T-helper 17 cell (primary cell): ENCODE results near the gene HRH3. TPM values are rescaled to one million over a fixed set of nuclear protein-coding genes. Genes with fewer than 3 reads are reported as not detected.

Experiments used
- ATAC-seq: fragments of 150-1000 bp; cut with Tn5 transposase; 2 replicates; pipeline ENCODE4 v1.10.0; 2021; ENCODE audit warnings: mild to moderate bottlenecking, moderate library complexity
- DNase-seq, 3 donors: peaks; one replicate each; pipeline versions ENCODE4 v3.0.0 to v3.0.0-alpha.2; 2020 to 2021
- H3K9me3 ChIP-seq: one replicate; pipeline ENCODE4 v1.7.0; 2013; ENCODE audit warnings: low read length, mild to moderate bottlenecking; ENCODE audit not compliant: control insufficient read depth, poor library complexity, severe bottlenecking
- H3K27ac Mint-ChIP-seq: one replicate; pipeline ENCODE4 v1.8.0; 2022; ENCODE audit warnings: mild to moderate bottlenecking, moderate library complexity, mixed read lengths
- H3K27me3 Mint-ChIP-seq: one replicate; pipeline ENCODE4 v1.8.0; 2022; ENCODE audit warnings: mixed read lengths
- H3K36me3 Mint-ChIP-seq: one replicate; pipeline ENCODE4 v1.8.0; 2022; ENCODE audit warnings: low read depth, mixed read lengths
- H3K4me1 Mint-ChIP-seq: one replicate; pipeline ENCODE4 v1.8.0; 2022; ENCODE audit warnings: mild to moderate bottlenecking, mixed read lengths
- H3K4me3 Mint-ChIP-seq: one replicate; pipeline ENCODE4 v1.8.0; 2022; ENCODE audit warnings: mild to moderate bottlenecking, moderate library complexity, mixed read lengths
- total RNA-seq, 4 donors: library from RNA in 2 of 4; stranded (reverse) in 2 of 4; gene quantifications; one replicate each; pipeline ENCODE4 v1.2.3 and lab custom pipeline; 2022 to 2026

Gene HRH3
- total RNA-seq, 2 donors from 2014 or later: not detected

DNA sequence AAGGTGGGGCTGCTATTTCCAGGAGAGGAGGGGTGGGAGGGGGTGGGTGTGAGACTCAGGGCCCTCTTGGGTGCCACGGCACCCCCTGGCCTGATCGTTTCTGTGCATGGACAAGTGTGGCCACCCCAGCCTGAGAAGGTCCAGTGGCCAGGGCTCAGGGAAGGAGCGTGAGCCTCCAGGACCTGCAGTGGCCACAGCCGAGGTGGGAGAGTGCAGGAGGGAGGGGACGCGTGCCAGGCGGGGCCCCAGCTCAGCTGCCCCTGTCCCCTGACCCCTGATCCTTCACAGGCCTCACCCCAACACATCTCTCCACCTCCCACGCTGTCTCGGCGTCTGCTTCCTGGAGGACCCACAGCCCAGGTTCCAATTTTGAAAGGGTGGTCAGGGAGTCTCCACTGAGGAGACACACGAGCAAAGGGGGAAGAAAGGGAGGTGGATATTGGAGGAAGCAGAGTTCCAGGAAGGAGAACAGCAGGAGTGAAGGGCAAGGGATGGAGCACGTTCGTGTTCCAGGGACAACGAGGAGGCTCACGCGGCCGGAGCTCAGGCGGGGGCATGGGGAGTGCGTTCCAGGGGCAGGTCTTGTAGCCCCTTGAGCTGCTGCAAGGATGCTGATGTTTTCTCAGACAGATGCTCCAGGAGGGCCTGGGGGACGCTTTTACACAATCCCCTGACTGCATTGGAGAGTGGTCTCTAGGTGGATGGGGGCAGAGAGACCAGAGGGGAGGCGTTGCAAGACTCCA, 4.2 kb upstream of the HRH3 start:
- ATAC-seq (no peak), DNase-seq (no peak)
- H3K36me3 Mint-ChIP-seq: no peaks in the 10 kb centered on the region
- peaks cover 49% of the 10 kb centered on the region for H3K27me3 Mint-ChIP-seq
- peaks cover 2% of the 10 kb centered on the region for H3K4me1 Mint-ChIP-seq
- H3K27ac Mint-ChIP-seq: peak overlapping the region; percentile 79
- H3K9me3 ChIP-seq: no peaks in the 10 kb centered on the region
- H3K4me3 Mint-ChIP-seq: no peak overlapping the region

DNA sequence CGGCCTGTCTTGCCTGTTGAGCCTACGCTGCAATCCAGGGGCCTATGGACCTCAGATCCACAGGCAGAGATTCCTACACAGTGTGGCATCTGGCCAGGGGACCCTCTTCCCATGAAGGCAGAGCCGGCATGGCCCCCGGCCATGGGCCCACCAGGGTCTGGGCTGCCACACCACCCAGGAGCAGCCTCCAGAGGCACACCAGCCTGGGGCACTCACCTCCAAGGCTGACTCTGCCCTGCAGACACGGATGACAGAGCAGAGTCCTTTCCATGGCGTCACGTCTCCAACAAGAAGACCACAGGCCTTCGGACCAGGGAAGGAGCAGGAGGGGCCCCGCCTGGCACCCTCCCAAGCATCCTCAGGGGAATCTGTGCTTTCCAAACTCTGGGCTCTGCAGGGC, 3.5 kb upstream of the HRH3 start:
- ATAC-seq (no peak), DNase-seq (no peak)
- no peaks in the 10 kb centered on the region for H3K9me3 ChIP-seq
- H3K4me3 Mint-ChIP-seq: no peak overlapping the region
- H3K36me3 Mint-ChIP-seq: no peaks in the 10 kb centered on the region
- peaks cover 2% of the 10 kb centered on the region for H3K4me1 Mint-ChIP-seq
- H3K27me3 Mint-ChIP-seq: peaks cover 56% of the 10 kb centered on the region
- no peak overlapping the region for H3K27ac Mint-ChIP-seq

DNA sequence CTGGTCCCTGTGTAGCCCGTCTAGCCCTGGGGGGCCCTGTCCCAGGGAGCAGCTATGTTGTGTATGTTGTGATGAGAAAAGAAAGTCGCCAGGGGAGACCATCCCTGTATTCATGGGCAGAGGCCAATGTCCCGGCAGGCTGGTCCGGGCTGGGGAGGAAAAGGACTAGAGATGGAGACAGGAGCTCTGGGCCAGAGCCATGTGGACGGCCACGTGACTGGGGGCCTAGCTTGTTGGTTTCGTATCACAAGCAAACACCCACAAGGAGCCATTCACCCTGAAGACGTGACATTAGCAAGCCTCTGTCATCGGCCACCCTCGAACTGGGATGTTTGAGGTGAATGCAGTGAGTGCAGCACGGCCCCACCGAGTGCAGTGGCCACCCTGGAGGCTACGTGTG, 2.9 kb upstream of the HRH3 start:
- peaks cover 2% of the 10 kb centered on the region for H3K4me1 Mint-ChIP-seq
- H3K36me3 Mint-ChIP-seq: no peaks in the 10 kb centered on the region
- H3K9me3 ChIP-seq: no peaks in the 10 kb centered on the region
- DNase-seq (no peak), ATAC-seq (no peak)
- H3K27me3 Mint-ChIP-seq: peaks cover 62% of the 10 kb centered on the region
- H3K27ac Mint-ChIP-seq: no peak overlapping the region
- H3K4me3 Mint-ChIP-seq: no peak overlapping the region

DNA sequence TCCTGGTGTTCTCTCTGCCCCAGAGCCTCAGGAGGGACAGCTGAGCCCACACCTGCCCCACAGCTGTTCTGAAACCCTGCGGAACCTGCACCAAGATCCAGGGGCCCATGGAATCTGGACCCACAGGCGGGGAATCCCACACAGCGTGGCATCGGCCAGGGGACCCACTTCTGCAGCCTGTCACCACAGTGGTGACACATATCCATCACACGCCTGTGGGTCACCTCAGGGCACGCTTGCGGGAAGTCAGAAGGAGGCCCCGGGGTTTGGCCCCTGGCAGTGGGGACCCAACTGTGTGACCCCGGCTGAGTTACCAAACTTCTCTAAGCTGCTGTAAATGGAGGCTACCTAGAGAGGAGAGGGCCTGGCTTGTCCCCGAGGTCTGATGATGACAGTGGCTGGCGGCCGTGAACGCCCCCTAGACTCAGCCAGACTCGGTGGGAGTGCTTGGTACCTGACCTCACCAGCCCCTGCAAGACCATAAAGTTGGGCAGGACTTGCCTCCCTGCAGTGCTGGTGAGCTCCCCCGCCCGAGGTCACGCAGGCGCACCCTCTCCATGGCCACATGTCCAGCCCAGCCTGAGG, 2.3 kb upstream of the HRH3 start:
- no peak overlapping the region for H3K4me3 Mint-ChIP-seq
- H3K9me3 ChIP-seq: no peaks in the 10 kb centered on the region
- DNase-seq (no peak), ATAC-seq (no peak)
- no peak overlapping the region for H3K27ac Mint-ChIP-seq
- peaks cover 66% of the 10 kb centered on the region for H3K27me3 Mint-ChIP-seq
- peaks cover 2% of the 10 kb centered on the region for H3K4me1 Mint-ChIP-seq
- no peaks in the 10 kb centered on the region for H3K36me3 Mint-ChIP-seq

DNA sequence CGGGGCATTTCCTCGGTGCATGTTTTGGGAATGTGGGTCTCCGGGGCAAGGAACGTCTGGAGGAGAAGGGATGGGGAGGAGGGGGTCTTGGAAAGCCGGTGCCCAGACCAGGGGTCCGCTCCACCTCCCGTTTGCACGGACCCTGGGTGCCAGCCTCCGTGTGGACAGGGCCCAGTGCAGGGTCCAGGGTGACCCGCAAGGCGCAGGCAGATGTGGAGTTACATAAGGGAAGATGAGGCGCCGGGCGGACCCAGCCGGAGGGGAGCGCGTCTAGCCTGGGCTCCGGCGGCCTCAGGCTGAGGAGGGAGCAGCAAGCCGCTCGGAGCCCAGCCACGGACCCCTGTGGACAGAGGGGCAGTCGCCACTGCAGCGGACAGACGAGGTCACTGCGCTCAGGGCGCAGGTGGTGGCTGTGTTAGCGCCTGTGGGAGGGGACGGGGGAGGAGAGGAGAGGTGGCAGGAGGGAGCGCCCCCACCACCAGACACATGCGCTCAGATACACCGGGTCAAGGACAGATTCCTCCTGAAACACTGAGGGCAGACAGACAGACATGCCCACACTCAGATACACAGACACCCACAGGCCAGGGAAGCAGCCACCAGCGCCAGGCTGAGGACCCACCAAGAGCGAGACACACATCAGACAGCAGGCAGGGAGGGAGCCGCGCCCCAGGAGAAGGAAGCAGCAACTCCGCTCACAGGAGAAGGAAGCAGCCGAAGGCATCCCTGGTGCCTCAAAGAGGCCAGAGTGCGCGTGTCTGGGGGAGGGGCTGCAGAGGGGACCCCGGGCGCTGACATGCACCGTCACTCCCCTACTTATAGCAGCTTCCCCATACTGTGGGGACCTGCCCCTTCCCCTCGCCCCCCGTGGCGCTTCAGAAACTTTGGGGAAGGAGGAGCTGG, 839 bp upstream of the HRH3 start:
- Mint-ChIP-seq H3K4me1 (peaks cover 2% of the 10 kb centered on the region), H3K4me3 (peak overlapping the region; percentile 21), H3K27me3 (peaks cover 55% of the 10 kb centered on the region), H3K36me3 (no peaks in the 10 kb centered on the region), H3K27ac (no peak overlapping the region)
- no peak for DNase-seq
- H3K9me3 ChIP-seq: no peaks in the 10 kb centered on the region
- ATAC-seq: no peak

DNA sequence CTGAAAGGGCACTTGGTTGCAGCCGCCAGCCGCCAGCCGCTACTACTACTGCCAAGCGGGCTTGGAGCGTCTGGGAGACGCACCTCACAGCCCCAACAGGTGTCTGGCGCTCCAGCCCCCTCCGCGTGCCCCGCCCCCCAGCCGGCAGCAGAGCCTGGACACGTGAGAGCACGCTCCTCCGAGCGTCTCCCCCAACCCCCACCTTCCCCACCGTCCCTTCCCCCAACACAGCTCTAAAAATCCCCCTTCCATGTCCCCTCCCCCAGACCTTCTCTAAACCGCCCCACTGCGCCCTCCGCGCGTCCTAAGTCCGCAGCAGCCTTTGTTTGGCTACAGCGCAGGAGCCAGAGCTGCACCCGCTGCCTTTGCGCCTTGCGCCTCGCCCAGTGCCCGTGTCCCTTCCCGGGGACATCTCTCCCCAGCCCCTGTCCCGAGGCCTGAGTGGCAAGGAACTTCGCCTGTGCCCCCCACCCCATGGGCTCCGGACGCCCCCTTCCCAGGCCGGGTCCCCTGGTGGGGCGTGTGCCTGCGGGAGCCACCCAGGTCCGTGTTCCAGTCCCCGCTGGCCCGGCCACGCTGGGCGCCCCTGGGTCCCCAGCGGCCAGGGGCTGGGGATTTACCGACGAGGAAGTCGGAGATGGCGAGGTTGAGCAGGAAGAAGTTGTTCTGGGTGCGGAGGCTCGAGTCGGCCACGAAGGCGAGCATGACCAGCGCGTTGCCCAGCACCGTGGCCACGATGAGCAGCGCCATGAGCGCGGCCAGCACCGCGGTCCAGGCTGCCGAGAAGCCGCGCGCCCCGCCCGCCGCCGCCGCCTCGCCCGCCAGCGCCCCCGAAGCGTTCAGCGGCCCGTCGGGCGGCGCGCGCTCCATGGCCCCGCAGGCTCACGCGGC, 732 bp downstream of the HRH3 start:
- peak; percentile 38 for ATAC-seq
- Mint-ChIP-seq H3K4me1 (peaks cover 2% of the 10 kb centered on the region), H3K36me3 (no peaks in the 10 kb centered on the region), H3K27me3 (peaks cover 48% of the 10 kb centered on the region), H3K4me3 (peak overlapping the region; percentile 69), H3K27ac (no peak overlapping the region)
- no peaks in the 10 kb centered on the region for H3K9me3 ChIP-seq
- DNase-seq: no peak

DNA sequence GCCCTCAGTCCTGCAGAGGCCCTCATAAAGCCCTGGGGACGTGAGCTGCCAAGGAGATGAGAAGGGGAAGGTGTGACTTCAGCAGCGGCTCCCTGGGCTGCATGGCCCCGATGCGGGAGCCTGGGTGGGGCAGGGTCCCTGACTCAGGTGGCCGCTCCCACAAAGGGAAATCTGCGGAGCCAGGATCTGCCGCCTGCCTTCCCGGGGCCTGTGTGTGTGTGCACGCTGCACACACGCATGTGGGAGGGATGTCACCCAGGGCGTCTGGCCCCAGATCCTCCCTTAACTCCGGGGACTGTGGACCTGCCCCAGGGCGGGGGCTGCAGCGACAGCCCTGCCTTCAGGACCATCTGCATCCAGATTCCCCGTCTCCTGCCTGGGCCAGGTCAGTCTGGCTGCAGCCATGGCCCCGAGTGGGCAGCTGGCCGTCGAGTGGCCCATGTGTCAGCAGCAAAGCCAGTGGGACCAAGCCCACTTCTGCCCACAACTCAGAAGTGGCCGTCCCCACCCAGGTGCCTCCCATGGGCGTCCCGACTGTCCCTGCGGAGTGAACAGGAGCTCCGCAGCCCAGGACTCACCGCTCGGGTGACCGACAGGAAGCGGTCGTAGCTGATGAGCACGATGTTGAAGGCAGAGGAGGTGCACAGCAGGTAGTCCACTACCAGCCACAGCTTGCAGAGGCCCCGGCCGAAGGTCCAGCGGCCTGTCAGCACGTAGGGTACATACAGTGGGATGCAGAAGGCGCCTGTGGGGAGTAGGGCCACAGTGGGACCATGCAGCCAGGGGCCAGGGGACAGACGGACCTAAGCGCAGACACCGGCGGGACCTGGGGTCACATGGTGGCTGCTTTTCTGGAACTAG, 1.9 kb downstream of the HRH3 start:
- Mint-ChIP-seq H3K4me3 (no peak overlapping the region), H3K36me3 (no peaks in the 10 kb centered on the region), H3K27me3 (peaks cover 43% of the 10 kb centered on the region), H3K27ac (no peak overlapping the region), H3K4me1 (peaks cover 2% of the 10 kb centered on the region)
- ATAC-seq: no peak
- no peaks in the 10 kb centered on the region for H3K9me3 ChIP-seq
- no peak for DNase-seq

DNA sequence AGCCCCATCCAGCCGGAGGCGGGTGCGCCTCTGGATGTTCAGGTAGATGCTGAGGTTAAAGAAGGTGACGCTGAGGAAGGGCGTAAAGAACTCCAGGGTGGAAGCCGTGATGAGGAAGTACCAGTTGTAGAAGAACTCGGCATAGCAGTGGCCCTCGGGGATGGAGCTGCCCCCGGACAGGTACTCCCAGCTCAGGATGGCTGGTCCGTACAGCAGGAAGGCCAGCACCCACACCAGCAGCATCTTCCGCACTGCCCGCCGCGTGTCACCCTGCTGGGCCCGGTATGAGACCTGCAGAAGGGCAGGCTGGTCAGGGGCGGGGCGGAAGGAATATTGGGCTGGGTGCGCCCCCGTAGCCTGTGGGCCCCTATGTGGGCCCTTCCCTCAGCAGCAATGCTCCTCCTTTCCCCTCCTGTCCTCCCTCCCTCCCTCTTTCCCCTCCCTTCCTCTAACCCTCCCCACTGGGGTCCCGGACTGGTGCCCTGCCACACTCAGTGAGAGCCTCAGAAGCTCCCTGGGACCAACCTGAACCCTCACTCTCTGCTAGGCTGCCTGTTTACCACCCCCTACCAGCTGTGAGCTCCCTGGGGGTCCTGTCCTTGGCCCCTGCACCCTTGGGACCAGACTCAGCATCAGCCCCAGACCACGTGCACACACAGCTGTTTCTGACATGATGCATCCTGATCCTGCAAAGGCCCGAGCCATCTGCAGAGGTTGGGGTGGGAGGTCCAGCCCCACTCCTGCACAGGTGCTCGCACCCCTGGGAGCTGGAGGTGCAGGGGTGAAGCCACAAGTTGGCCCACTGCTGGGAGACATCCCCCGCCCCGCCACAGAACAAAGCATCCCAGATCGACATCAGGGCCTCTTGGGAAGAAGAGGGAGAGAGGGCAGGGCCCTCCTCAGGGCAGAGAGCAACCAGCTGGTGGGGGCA, 3.2 kb downstream of the HRH3 start:
- Mint-ChIP-seq H3K27ac (no peak overlapping the region), H3K27me3 (peaks cover 35% of the 10 kb centered on the region), H3K4me3 (no peak overlapping the region), H3K4me1 (peaks cover 2% of the 10 kb centered on the region), H3K36me3 (no peaks in the 10 kb centered on the region)
- H3K9me3 ChIP-seq: no peaks in the 10 kb centered on the region
- DNase-seq: no peak
- ATAC-seq: no peak

DNA sequence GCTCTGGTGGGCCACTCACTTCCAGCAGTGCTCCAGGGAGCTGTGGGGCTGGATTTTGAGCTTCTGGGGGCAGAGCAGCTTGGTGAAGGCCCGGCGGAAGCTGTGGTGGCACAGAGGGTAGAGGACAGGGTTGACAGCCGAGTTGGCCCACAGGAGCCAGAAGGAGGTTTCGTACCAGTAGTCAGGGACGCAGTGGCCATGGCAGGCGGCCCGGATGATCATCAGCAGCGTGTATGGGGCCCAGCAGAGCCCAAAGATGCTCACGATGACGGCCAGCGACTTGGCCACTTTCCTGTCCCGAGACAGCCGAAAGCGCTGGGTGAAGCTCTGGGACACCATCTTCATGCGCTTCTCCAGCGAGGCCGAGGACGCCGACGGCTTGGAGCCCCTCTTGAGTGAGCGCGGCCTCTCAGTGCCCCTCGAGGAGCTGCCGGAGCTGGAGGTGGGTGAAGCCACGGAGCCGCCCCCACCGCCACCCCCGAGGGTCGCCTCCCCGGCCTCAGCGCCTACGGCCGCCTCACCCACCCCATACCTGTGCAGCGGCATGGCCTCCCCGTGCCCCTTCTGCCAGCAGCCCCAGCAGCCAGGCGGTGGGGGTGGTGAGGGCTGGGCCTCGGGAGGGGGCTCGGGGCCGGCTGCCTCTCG, 4.0 kb downstream of the HRH3 start:
- no peaks in the 10 kb centered on the region for H3K9me3 ChIP-seq
- DNase-seq: no peak
- ATAC-seq: no peak
- H3K36me3 Mint-ChIP-seq: no peaks in the 10 kb centered on the region
- H3K27ac Mint-ChIP-seq: no peak overlapping the region
- H3K4me1 Mint-ChIP-seq: peaks cover 1% of the 10 kb centered on the region
- H3K27me3 Mint-ChIP-seq: peaks cover 27% of the 10 kb centered on the region
- no peak overlapping the region for H3K4me3 Mint-ChIP-seq

DNA sequence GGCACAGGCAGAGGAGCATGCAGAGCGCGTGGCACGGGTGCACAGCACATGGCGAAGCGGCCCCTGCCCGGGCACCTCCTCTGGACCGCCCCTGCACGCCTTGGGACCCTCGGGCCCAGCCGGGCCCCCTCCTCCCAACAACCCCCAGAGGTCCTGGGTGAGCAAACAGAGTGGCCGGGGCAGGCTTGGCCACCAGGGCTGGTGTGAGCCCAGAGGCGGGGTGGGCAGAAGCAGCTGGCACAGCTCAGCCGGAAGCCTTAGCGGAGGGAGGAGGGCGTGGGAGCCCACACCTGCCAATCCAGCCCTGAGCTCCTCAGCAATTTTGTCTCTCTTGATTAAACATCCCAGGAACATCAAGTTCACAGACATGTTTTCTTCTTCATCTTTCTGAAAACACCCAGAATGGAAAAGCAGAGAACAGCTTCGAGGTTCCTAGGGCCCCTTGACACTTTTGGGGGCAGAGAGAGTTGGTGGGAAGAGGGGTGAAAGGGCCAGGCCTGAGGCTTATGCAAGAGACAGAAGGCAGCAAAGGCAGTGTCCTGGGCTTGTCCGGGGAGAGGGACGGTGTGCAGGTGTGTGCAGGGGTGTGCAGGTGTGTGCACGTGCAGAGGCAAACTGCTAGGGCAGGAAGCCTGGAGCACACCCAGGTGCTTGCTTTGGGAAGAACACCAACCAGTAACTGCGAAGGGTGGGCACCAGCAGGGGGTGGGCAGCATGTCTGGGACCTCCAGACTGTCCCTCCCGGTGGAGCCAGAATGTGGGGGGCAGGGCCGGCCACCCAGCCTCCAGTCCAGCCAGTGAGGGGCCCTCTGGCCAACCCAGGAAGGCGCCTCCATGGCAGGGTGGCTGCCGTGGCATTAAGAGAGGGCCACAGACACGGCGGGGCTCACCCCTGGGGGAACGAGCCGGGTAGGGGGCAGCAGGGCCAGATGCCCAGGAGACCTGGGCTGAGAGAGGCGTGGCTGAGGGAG, 4.8 kb downstream of the HRH3 start:
- H3K4me1 Mint-ChIP-seq: no peaks in the 10 kb centered on the region

More for the DNA sequence above, 4.8 kb downstream of the HRH3 start:
- H3K4me3 Mint-ChIP-seq: no peak overlapping the region
- H3K36me3 Mint-ChIP-seq: no peaks in the 10 kb centered on the region
- DNase-seq (no peak), ATAC-seq (no peak)
- no peak overlapping the region for H3K27ac Mint-ChIP-seq
- no peaks in the 10 kb centered on the region for H3K9me3 ChIP-seq
- peaks cover 21% of the 10 kb centered on the region for H3K27me3 Mint-ChIP-seq
